Muscle layer of colon (tissue), 2 donors: ENCODE data around the gene DDR1.
"Not testable (repeated sequence)": the region's sequence is repeated elsewhere in the genome, so short reads cannot be mapped to it uniquely, and the experiment has no call there.

ENCODE experiments used
- H3K27ac ChIP-seq: one replicate; pipeline ENCODE4 v1.7.0; 2013; ENCODE audit warnings: low read depth, mild to moderate bottlenecking, low read length, moderate library complexity
- H3K27me3 ChIP-seq, 2 donors: one replicate each; pipeline ENCODE4 v1.7.0; 2013; ENCODE audit warnings: low read length in 2 of 2, mild to moderate bottlenecking in 2 of 2; ENCODE audit not compliant: insufficient read depth in 2 of 2, control insufficient read depth in 1 of 2
- H3K36me3 ChIP-seq: one replicate; pipeline ENCODE4 v1.7.0; 2013; ENCODE audit warnings: mild to moderate bottlenecking, low read length; ENCODE audit not compliant: insufficient read depth
- H3K4me1 ChIP-seq: one replicate; pipeline ENCODE4 v1.7.0; 2013; ENCODE audit warnings: mild to moderate bottlenecking, low read length; ENCODE audit not compliant: insufficient read depth
- H3K4me3 ChIP-seq, 2 donors: one replicate each; pipeline ENCODE4 v1.7.0; 2013; ENCODE audit warnings: low read length in 2 of 2, low read depth in 1 of 2, mild to moderate bottlenecking in 1 of 2, moderate library complexity in 1 of 2
- H3K9ac ChIP-seq: one replicate; pipeline ENCODE4 v1.7.0; 2013; ENCODE audit warnings: low read length
- H3K9me3 ChIP-seq: one replicate; pipeline ENCODE4 v1.7.0; 2013; ENCODE audit warnings: mild to moderate bottlenecking, low read length
- donor health status: abdominal sarcoma.
- donor health status: Adenocarcinoma of cecum.

The DDR1 gene

DNA sequence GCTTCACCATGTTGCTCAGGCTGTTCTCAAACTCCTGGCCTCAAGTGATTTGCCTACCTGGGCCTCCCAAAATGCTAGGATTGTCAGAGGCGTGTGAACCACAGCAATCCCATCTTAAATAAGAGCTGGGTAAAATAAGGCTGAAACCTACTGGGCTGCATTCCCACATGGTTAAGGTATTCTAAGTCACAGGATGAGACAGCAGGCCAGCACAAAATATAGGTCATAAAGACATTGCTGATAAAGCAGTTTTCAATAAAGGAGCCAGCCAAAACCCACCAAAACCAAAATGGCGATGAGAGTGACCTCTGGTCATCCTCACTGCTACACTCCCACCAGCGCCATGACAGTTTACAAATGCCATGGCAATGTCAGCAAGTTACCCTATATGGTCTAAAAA lies 10.5 kb upstream of the DDR1 start:
- H3K9me3 ChIP-seq, H3K9ac ChIP-seq, H3K27ac ChIP-seq, H3K4me3 ChIP-seq, H3K27me3 ChIP-seq, H3K36me3 ChIP-seq: not testable (repeated sequence)
- H3K4me1 ChIP-seq = peaks cover 14% of the 10 kb centered on the region

- Histone ChIP-seq H3K4me1 (peaks cover 14% of the 10 kb centered on the region), H3K27me3 (no peaks in the 10 kb centered on the region), H3K27ac (peak overlapping the region; percentile 61), H3K9ac (no peak overlapping the region), H3K4me3 (no peak overlapping the region), H3K9me3 (no peaks in the 10 kb centered on the region), H3K36me3 (no peaks in the 10 kb centered on the region)
Measured at GRCh38 chr6:30875244-30876038, 8.9 kb upstream of the DDR1 start.

GRCh38 chr6:30876039-30876730 lies 8.1 kb upstream of the DDR1 start:
- H3K27ac ChIP-seq = peak overlapping the region; percentile 36
- H3K27me3 ChIP-seq = no peaks in the 10 kb centered on the region
- no peaks in the 10 kb centered on the region for H3K9me3 ChIP-seq
- no peak overlapping the region for H3K9ac ChIP-seq
- H3K36me3 ChIP-seq = no peaks in the 10 kb centered on the region
- H3K4me3 ChIP-seq = no peak overlapping the region
- peaks cover 14% of the 10 kb centered on the region for H3K4me1 ChIP-seq

DNA sequence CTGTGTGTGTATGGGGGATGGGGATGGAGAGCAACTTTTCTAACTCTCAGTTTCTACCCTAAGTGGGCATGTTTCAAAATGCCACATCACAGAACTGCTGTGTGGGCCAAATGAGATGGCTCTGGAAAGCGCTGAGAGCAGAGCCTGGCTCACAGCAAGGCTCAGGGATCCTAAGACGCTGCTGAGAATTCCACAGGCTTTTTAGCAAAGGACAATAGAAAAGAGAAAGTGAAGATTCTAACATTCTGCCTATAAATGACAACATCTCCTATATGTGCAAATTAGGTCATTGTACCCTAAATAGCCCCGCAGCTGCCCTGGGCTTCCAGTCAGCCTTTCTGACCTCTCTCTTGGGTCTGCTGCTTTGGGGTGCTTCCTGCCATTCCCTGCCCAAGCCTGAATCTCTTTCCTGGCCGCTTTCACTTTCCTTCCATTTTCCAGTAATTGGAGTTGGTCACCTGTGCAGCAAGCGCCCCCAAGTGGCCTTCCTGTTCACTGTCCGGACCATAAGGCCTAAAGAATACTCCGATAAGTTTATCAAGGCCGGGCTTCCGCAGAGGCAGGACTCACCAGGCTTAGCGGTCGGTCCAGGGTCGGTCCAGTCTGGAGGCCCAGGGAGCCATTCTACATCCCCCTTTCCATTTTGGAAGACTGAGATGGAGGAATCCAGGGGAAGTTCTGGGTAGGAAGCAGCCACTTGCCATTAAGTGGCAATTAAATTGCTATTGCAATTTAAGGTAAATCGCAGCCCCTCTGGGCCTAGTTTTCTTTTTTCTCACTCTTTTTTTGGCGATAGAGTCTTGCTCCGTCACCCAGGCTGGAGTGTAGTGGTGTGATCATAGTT lies 6.7 kb upstream of the DDR1 start:
- Histone ChIP-seq H3K27me3 (no peaks in the 10 kb centered on the region), H3K9me3 (no peaks in the 10 kb centered on the region), H3K36me3 (no peaks in the 10 kb centered on the region), H3K4me3 (peak overlapping the region in 1 of 2 donors; percentile 35), H3K27ac (peak overlapping the region; percentile 78), H3K9ac (peak overlapping the region; percentile 18), H3K4me1 (peaks cover 14% of the 10 kb centered on the region)

GRCh38 chr6:30879684-30880427 lies 4.5 kb upstream of the DDR1 start:
- H3K4me1 ChIP-seq = peaks cover 25% of the 10 kb centered on the region
- H3K27me3 ChIP-seq = no peaks in the 10 kb centered on the region
- H3K27ac ChIP-seq = no peak overlapping the region
- no peak overlapping the region for H3K9ac ChIP-seq
- H3K4me3 ChIP-seq = no peak overlapping the region
- H3K36me3 ChIP-seq = no peaks in the 10 kb centered on the region
- H3K9me3 ChIP-seq = no peaks in the 10 kb centered on the region

GRCh38 chr6:30880698-30881252 lies 3.5 kb upstream of the DDR1 start:
- peaks cover 34% of the 10 kb centered on the region for H3K4me1 ChIP-seq
- H3K4me3 ChIP-seq = no peak overlapping the region
- no peak overlapping the region for H3K9ac ChIP-seq

GRCh38 chr6:30881392-30882203 lies 2.7 kb upstream of the DDR1 start:
- no peaks in the 10 kb centered on the region for H3K27me3 ChIP-seq
- H3K36me3 ChIP-seq = no peaks in the 10 kb centered on the region
- no peak overlapping the region for H3K9ac ChIP-seq
- no peak overlapping the region for H3K4me3 ChIP-seq
- H3K4me1 ChIP-seq = peaks cover 37% of the 10 kb centered on the region
- no peaks in the 10 kb centered on the region for H3K9me3 ChIP-seq
- peak overlapping the region; percentile 69 for H3K27ac ChIP-seq

More at GRCh38 chr6:30880698-30881252, 3.5 kb upstream of the DDR1 start:
- no peaks in the 10 kb centered on the region for H3K9me3 ChIP-seq
- H3K36me3 ChIP-seq = no peaks in the 10 kb centered on the region
- no peaks in the 10 kb centered on the region for H3K27me3 ChIP-seq
- no peak overlapping the region for H3K27ac ChIP-seq

- no peaks in the 10 kb centered on the region for H3K27me3 ChIP-seq
- H3K27ac ChIP-seq = peak overlapping the region; percentile 69
- H3K9me3 ChIP-seq = no peaks in the 10 kb centered on the region
- no peak overlapping the region for H3K9ac ChIP-seq
- peaks cover 35% of the 10 kb centered on the region for H3K4me1 ChIP-seq
- H3K36me3 ChIP-seq = no peaks in the 10 kb centered on the region
- no peak overlapping the region for H3K4me3 ChIP-seq
Measured at GRCh38 chr6:30882204-30882758, 2.0 kb upstream of the DDR1 start.

- Histone ChIP-seq H3K36me3 (no peaks in the 10 kb centered on the region), H3K4me3 (peak overlapping the region in 1 of 2 donors; percentile 39), H3K9ac (peak overlapping the region; percentile 30), H3K4me1 (peaks cover 33% of the 10 kb centered on the region), H3K9me3 (no peaks in the 10 kb centered on the region), H3K27me3 (no peaks in the 10 kb centered on the region), H3K27ac (peak overlapping the region; percentile 69)
Measured at GRCh38 chr6:30882759-30883684, 1.3 kb upstream of the DDR1 start.
